Loucy (cell line): Measurements from ENCODE around the gene APRT.

Experiments used
- H2AFZ ChIP-seq: fragments of 200-600 bp; sonication (generic); 2 replicates; pipeline ENCODE4 v1.6.0; 2016; ENCODE audit warnings: antibody characterized with exemption, mild to moderate bottlenecking, low read length, moderate library complexity
- H3F3A ChIP-seq: fragments of 200-600 bp; 2 replicates; pipeline ENCODE4 v1.6.0; 2016; ENCODE audit warnings: antibody characterized with exemption, low read depth, mild to moderate bottlenecking
- H3K27me3 ChIP-seq: fragments of 200-600 bp; sonication (generic); 2 replicates; pipeline ENCODE4 v1.6.1; 2014; ENCODE audit warnings: low read length, mild to moderate bottlenecking; ENCODE audit not compliant: insufficient read depth, poor library complexity, severe bottlenecking
- H3K36me3 ChIP-seq: fragments of 200-600 bp; sonication (generic); 2 replicates; pipeline ENCODE4 v1.6.1; 2016; ENCODE audit warnings: low read length; ENCODE audit not compliant: insufficient read depth
- H3K4me1 ChIP-seq: fragments of 200-600 bp; sonication (generic); 2 replicates; pipeline ENCODE4 v1.5.1; 2014; ENCODE audit warnings: low read length, mild to moderate bottlenecking; ENCODE audit not compliant: insufficient read depth, poor library complexity, severe bottlenecking
- H3K4me2 ChIP-seq: fragments of 200-600 bp; sonication (generic); 2 replicates; pipeline ENCODE4 v1.6.0; 2014; ENCODE audit warnings: antibody characterized with exemption, low read length, low read depth, mild to moderate bottlenecking; ENCODE audit not compliant: poor library complexity, severe bottlenecking
- H3K4me3 ChIP-seq: fragments of 200-600 bp; sonication (generic); 2 replicates; pipeline ENCODE4 v1.5.1; 2014; ENCODE audit warnings: low read length, mild to moderate bottlenecking, mixed read lengths; ENCODE audit not compliant: poor library complexity, severe bottlenecking
- H3K79me2 ChIP-seq: fragments of 200-600 bp; sonication (generic); 2 replicates; pipeline ENCODE4 v1.6.1; 2014; ENCODE audit warnings: low read length; ENCODE audit not compliant: insufficient read depth
- H3K9ac ChIP-seq: fragments of 200-600 bp; sonication (generic); 2 replicates; pipeline ENCODE4 v1.6.0; 2014; ENCODE audit warnings: mild to moderate bottlenecking, low read depth, low read length, moderate library complexity; ENCODE audit not compliant: poor library complexity, severe bottlenecking
- H3K9me2 ChIP-seq: fragments of 200-600 bp; sonication (generic); replicated peaks from 2 replicates; pipeline ENCODE4 v1.6.1; 2016; ENCODE audit warnings: low read depth, low read length, mixed read lengths
- H3K9me3 ChIP-seq: fragments of 200-600 bp; sonication (generic); 2 replicates; pipeline ENCODE4 v1.6.1; 2014; ENCODE audit warnings: mild to moderate bottlenecking, antibody characterized with exemption, low read length, low read depth; ENCODE audit not compliant: insufficient read depth
- H4K20me1 ChIP-seq: fragments of 200-600 bp; sonication (generic); 2 replicates; pipeline ENCODE4 v1.6.0; 2014; ENCODE audit warnings: antibody characterized with exemption, low read length, mild to moderate bottlenecking; ENCODE audit not compliant: insufficient read depth, poor library complexity, severe bottlenecking
- CTCF ChIP-seq: fragments of 200-600 bp; sonication (generic); conservative IDR thresholded peaks from 2 replicates; pipeline ENCODE4 v1.5.1; 2014; ENCODE audit warnings: mild to moderate bottlenecking, antibody characterized with exemption, low read length
- EZH2phosphoT487 ChIP-seq: fragments of 200-600 bp; IDR thresholded peaks from 2 replicates; pipeline ENCODE4 v1.6.1; 2018; ENCODE audit warnings: antibody characterized with exemption, mild to moderate bottlenecking, moderate library complexity, borderline replicate concordance

APRT gene

GRCh38 chr16:88810912-88811768 is 588 bp downstream of the APRT start:
- Histone ChIP-seq H3K79me2 (peaks cover 46% of the 10 kb centered on the region), H3K4me3 (peak overlapping the region; percentile 91), H3K9ac (peak overlapping the region; percentile 79), H3K4me1 (no peaks in the 10 kb centered on the region), H3K4me2 (peak overlapping the region; percentile 90), H3K36me3 (peaks cover 20% of the 10 kb centered on the region; the same call in 1 of the 2 replicates), H3K27me3 (no peaks in the 10 kb centered on the region), H3F3A (no peaks in the 10 kb centered on the region), H2AFZ (no peak overlapping the region), H3K9me2 (no peaks in the 10 kb centered on the region), H4K20me1 (peaks cover 42% of the 10 kb centered on the region), H3K9me3 (no peaks in the 10 kb centered on the region)
- TF ChIP-seq EZH2phosphoT487 (no peak), CTCF (no peak)

- no peaks in the 10 kb centered on the region for H3K27me3 ChIP-seq
- no peaks in the 10 kb centered on the region for H3K9me2 ChIP-seq
- no peaks in the 10 kb centered on the region for H3K4me1 ChIP-seq
- peak overlapping the region; percentile 91 for H3K4me3 ChIP-seq
- peak overlapping the region; percentile 90 for H3K4me2 ChIP-seq
- no peak for TF ChIP-seq CTCF
- TF ChIP-seq EZH2phosphoT487: no peak
- H2AFZ ChIP-seq: no peak overlapping the region
- H3K36me3 ChIP-seq: peaks cover 22% of the 10 kb centered on the region; the same call in 1 of the 2 replicates
- H3F3A ChIP-seq: no peaks in the 10 kb centered on the region
- no peaks in the 10 kb centered on the region for H3K9me3 ChIP-seq
- H3K79me2 ChIP-seq: peaks cover 54% of the 10 kb centered on the region
- H4K20me1 ChIP-seq: peaks cover 50% of the 10 kb centered on the region
- H3K9ac ChIP-seq: peak overlapping the region; percentile 79
These were observed 1.4 kb downstream of the APRT start for GRCh38 chr16:88810166-88810911.

- H2AFZ ChIP-seq: no peak overlapping the region
- H3K9me3 ChIP-seq: no peaks in the 10 kb centered on the region
- H3F3A ChIP-seq: no peaks in the 10 kb centered on the region
- TF ChIP-seq EZH2phosphoT487 (no peak), CTCF (no peak)
- H3K9ac ChIP-seq: no peak overlapping the region
- peak overlapping the region; percentile 90 for H3K4me2 ChIP-seq
- no peaks in the 10 kb centered on the region for H3K27me3 ChIP-seq
- no peaks in the 10 kb centered on the region for H3K4me1 ChIP-seq
- H3K36me3 ChIP-seq: peaks cover 22% of the 10 kb centered on the region; the same call in 1 of the 2 replicates
- H3K4me3 ChIP-seq: peak overlapping the region; percentile 91
- H3K79me2 ChIP-seq: peaks cover 60% of the 10 kb centered on the region
- no peaks in the 10 kb centered on the region for H3K9me2 ChIP-seq
- H4K20me1 ChIP-seq: peaks cover 57% of the 10 kb centered on the region
These were observed 2.0 kb downstream of the APRT start for GRCh38 chr16:88809676-88810165.
